Nucleus accumbens (tissue), 56 donors: Measurements from ENCODE around the gene UBASH3A.
A peak's percentile ranks its signal among the peaks of the same experiment; 100 is the strongest.

Experiments
- DNase-seq, 56 donors: peaks; one replicate each; lab custom pipeline; 2025; lab: John Stamatoyannopoulos, UW

The UBASH3A gene

GRCh38 chr21:42445311-42445710 lies 41.6 kb downstream of the UBASH3A start:
- DNase-seq = no peak

DNA sequence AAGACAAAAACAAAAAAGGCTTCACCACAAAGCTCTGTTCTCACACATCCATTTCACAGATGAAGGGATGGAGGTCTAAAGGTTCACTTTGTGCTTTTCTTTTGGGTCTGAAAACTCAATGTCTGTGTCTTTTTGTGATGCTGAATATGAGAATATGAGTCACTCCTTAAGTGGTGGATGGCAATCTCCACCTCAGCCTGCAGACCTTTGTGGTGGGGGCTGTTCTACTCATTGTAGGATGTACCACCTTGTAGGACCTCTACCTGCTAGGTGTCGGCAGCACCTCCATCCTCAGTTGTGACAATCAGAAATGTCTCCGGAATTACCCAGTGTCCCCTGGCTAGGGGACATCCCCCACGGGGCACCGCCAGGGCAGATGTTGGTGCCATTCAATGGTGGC lies 42.8 kb downstream of the UBASH3A start:
- DNase-seq = no peak

GRCh38 chr21:42447182-42447581 lies 43.5 kb downstream of the UBASH3A start:
- DNase-seq = no peak

DNA sequence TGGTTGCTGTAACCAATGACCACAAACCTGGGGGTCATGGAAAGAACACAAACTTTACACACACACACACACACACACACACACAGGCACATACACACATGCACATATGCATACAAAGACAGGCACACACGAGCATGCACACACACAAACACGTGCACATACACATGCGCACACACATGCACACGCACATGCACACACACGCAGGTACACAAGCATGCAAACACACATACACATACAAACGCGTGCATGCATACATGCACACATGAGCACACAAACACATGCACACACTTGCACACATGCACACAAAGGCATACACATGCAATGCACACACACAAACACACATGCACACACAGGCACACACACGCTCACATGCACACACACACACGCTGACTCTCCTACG lies 44.0 kb downstream of the UBASH3A start:
- no peak for DNase-seq

GRCh38 chr21:42448686-42449085 lies 45.0 kb downstream of the UBASH3A start:
- no peak for DNase-seq

DNA sequence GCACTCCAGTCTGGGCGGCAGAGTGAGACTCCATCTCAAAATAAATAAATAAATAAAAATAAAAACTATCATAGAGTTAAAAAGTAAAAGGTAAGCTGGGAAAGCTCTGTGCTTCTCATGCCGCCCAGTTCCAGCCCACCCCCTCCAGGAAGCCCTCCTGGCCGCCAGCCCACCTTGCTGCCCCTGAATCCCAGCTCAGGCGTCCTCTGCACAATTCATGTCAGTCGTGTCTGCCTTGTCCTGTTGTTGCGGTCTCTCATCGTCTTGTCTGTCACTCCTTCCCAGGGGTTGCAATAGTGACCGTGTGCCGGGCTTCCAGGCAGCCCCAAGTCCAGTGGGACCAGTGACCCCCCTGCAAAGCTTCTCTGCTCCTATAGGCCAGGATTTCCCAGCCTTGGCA lies 48.2 kb downstream of the UBASH3A start:
- DNase-seq = no peak

GRCh38 chr21:42452401-42453223 lies 48.9 kb downstream of the UBASH3A start:
- DNase-seq = no peak

GRCh38 chr21:42453224-42453985 lies 49.7 kb downstream of the UBASH3A start:
- no peak for DNase-seq

- no peak for DNase-seq
Observed at GRCh38 chr21:42453986-42454570, 50.4 kb downstream of the UBASH3A start.

GRCh38 chr21:42454786-42455185 lies 51.1 kb downstream of the UBASH3A start:
- no peak for DNase-seq

DNA sequence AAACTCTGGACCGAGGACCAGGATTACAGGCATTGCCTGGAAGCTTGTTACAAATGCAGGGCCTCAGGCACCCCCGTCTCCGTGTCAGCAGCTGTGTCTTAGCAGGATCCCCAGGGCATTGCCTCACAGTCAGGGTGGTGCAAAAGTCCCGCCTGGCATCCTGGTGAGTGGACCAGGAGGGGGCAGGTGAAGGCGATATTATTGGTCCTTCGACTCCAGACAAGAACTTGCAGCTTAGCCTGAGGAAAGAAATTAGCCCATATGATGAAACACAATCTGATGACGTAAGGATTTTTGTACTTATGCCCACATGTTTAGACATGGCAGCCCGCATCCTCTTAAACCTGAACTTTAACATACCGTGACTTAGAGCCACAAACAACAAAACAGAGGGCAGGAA lies 51.5 kb downstream of the UBASH3A start:
- no peak for DNase-seq

DNA sequence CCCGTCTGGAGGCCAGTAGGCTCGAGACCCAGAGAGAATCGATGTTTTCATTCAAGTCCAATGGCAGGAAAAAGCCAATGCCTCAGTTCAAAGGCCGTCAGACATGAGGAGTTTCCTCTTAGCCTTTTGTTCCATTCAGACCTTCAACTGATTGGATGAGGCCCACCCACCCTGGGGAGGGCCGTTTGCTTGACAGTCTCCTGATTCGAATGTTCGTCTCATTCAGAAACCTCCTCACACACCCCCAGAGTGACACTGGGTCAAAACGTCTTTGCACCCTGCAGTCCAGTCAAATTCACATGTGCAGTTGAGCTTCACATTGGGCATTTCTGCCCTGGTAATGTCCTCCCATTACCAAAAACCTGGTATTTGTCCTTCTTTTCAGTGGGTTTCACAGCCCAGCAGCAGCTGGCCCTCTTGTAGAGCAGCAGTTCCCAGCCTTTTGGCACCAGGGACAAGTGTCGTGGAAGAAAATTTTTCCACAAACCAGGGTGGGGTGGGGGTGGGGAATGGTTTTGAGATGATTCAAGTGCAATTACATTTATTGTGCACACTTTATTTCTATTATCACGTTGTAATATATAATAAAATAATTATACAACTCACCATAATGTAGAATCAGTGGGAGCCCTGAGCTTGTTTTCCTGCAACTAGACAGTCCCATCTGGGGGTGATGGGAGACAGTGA lies 52.2 kb downstream of the UBASH3A start:
- no peak for DNase-seq

- peak in 12 of 56 donors; percentile 6 to 44 (median 26) for DNase-seq
Observed at GRCh38 chr21:42456457-42456856, 52.8 kb downstream of the UBASH3A start.

DNA sequence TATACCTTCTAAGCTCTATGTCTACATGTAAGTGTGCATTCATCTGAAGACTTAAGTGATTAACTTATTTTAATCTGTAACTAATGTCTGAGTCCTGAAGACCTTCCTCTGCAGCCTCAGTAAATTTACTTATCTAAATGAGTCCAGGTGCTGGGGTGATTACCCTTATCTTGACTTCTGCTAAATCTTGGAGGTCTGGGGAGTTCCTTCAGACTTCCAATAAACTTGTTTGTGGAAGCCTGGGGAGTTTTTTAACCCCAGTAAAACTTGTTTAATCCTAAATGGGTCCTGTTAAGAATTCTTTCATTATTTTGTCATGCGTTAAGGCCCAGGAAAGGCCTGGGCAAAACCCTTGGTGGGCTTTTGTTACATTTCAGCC lies 55.4 kb downstream of the UBASH3A start:
- no peak for DNase-seq

DNA sequence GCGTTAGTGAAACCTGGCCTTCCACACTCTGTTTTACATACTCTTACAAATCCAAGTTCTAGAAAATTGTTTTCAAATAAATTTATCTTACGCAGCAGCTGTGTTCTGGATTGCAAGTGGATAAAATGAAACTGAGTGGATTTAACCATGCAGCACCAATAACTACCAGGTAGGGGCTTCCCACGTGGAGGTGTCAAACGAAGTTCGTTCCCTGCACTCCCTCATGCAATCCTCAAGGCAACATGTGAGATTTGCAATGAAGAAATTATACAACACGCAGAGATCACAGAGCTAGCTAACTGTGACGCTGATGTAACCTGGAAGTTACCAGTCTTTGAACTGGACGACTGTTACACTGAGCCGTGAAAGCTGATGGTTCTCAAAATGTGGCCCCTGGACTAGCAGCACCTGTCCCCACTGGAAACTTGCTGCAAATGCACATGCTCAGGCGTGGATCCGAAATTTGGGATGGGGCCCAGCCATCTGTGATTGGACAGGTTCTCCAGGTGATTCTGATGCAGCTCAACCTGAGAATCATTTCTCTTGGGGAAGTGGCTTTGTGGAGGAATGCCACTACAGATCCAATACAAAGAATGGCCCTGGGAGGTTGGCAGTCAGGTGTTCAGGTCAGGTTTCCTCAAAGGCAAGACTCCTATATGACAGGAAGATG lies 56.0 kb downstream of the UBASH3A start:
- no peak for DNase-seq

GRCh38 chr21:42460391-42461184 lies 56.9 kb downstream of the UBASH3A start:
- no peak for DNase-seq

DNA sequence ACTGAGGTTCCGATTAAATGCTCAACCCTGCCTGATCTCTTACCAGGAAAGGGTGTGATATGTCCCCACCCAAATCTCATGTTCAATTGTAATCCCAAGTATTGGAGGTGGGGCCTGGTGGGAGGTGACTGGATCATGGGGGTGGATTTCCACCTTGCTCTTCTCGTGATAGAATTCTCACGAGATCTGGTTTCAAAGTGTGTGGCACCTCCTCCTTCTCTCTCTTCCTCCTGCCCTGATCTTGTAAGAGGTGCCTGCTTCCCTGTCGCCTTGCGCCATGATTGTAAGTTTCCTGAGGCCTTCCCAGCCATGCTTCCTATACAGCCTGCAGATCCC lies 57.5 kb downstream of the UBASH3A start:
- DNase-seq = no peak

DNA sequence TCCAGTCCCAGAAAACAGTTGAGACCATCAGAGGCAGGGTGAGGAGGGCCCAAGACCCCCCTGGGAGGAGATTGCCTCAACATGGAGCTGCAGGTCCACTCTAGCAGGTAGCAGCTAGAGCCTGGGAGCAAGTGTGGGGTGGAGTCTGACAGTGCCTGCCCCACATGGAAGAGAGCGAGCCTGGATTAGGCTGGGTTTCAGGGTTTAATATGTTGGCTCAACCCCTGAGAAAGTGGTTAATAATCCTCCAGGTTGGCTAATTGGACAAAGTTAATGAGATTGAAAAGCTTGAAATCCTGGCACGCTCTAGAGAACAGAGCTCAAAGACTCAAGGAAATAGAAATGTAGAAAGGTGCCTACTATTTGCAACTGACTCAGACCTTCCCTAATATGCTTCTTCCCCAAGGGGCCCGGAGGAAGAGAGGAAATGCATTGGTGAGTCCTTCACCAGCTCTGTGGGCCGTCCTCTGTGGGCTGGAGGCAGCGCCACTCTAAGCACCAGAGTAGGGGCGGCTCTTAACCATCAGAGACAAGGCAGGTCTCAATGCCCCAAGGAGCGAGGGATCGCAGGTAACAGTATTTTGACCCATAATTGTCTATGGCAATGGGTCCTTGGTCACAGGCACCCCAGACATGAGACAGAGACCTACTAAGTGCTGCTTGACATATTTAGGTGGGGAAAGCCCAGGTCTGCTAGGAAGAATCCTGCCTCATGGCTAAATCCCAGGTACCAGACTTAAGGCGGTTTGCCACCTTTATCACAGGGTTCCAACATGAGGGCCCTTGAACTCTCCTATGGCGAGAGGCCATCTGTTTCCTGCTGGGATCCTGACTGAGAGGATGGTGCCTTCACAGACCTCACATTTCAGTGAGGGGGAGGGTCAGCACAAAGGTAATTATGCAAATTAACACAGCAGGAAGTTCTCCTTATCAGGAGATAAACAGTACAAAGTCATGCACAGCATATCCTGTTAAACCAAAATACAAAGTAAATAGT lies 58.5 kb downstream of the UBASH3A start:
- no peak for DNase-seq
